ENCODE measurements around the gene UNC45A. TPM values are rescaled to one million over a fixed set of nuclear protein-coding genes. Genes with fewer than 3 reads are reported as not detected.

Gene UNC45A
- total and polyA plus RNA-seq, 2 of the 4 experiments (the other 2 are of a cell fraction): 68.9 to 100 TPM

DNA sequence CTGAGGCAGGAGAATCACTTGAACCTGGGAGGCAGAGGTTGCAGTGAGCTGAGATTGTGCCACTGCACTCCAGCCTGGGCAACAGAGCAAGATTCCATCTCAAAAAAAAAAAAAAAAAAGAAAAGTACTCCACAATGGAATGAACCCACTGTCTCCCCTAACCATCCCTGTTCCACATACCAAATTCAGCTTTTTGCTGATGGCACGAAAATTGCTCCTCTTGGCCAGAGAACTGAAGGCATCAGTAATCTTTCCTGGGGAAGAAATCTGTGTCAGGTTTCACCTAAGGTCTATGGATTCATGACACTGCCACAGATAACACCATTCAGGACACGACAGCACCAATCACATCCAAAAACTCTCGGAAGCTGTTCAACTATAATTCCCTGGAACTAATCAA, 66.1 kb downstream of the UNC45A start:
- no peak overlapping the region for H2BK15ac ChIP-seq (ENCODE audit: low read depth, low read length)
- no peak overlapping the region for H3K27ac ChIP-seq (ENCODE audit: insufficient read depth, low read length)
- no peaks in the 10 kb centered on the region for H3K4me1 ChIP-seq (ENCODE audit: control insufficient read depth, insufficient read depth, low read length)
- no peak overlapping the region for H4K91ac ChIP-seq (ENCODE audit: insufficient read depth, low read depth, low read length)
- H3K14ac ChIP-seq (replicated peaks; ENCODE audit: low read depth, low read length): no peak overlapping the region
- no peak overlapping the region for H2AK9ac ChIP-seq (replicated peaks; ENCODE audit: low read depth, low read length, poor library complexity)
- in situ Hi-C loops (cut with MboI; ENCODE audit: low sequenced_read_pairs) (no loop called here), dilution Hi-C loops (cut with HindIII; ENCODE audit: low sequenced_read_pairs, unreplicated experiment) (no loop called here), intact Hi-C loops (cut with micrococcal nuclease) (no loop called here)
- H4K20me1 ChIP-seq (ENCODE audit: insufficient read depth, low read length): no peaks in the 10 kb centered on the region
- H3K9me3 ChIP-seq (ENCODE audit: control insufficient read depth, insufficient read depth, low read length): no peaks in the 10 kb centered on the region
- H3K9ac ChIP-seq (ENCODE audit: low read depth, low read length): no peak overlapping the region
- H3K36me3 ChIP-seq (ENCODE audit: control insufficient read depth, insufficient read depth, low read length): peaks cover 46% of the 10 kb centered on the region
- no TSS peak for BruUV-seq (replicated peaks)
- POLR2A ChIA-PET (ENCODE audit: unreplicated experiment): no interaction called here
- no peaks in the 10 kb centered on the region for H3K27me3 ChIP-seq (ENCODE audit: control insufficient read depth, insufficient read depth, low read length)
- peaks cover 0 to 8% of the 10 kb centered on the region in 2 experiments for H3K79me1 ChIP-seq (ENCODE audit: low read depth in 1 of 2, low read length in 2 of 2)
- H3K4me3 ChIP-seq (ENCODE audit: insufficient read depth, low read depth, low read length): no peak overlapping the region
- no peak overlapping the region for H2BK5ac ChIP-seq (ENCODE audit: low read depth, low read length, poor library complexity, severe bottlenecking)
- H2BK20ac ChIP-seq (ENCODE audit: low read depth, low read length): no peak overlapping the region
- H3K23ac ChIP-seq (ENCODE audit: low read depth, low read length): no peak overlapping the region
- WGBS, 2 experiments (ENCODE audit: extremely low coverage in 2 of 2, insufficient read length in 1 of 2): 100% methylated on average over 1 of the region's 3 CpGs; no CpG with 5 or more reads in 1 of the 2 experiments
- TF ChIP-seq MAZ (IDR thresholded peaks at IDR 0.05; ENCODE audit: borderline replicate concordance, low read depth, low read length): no peak
- TF ChIP-seq, protein P1, sequence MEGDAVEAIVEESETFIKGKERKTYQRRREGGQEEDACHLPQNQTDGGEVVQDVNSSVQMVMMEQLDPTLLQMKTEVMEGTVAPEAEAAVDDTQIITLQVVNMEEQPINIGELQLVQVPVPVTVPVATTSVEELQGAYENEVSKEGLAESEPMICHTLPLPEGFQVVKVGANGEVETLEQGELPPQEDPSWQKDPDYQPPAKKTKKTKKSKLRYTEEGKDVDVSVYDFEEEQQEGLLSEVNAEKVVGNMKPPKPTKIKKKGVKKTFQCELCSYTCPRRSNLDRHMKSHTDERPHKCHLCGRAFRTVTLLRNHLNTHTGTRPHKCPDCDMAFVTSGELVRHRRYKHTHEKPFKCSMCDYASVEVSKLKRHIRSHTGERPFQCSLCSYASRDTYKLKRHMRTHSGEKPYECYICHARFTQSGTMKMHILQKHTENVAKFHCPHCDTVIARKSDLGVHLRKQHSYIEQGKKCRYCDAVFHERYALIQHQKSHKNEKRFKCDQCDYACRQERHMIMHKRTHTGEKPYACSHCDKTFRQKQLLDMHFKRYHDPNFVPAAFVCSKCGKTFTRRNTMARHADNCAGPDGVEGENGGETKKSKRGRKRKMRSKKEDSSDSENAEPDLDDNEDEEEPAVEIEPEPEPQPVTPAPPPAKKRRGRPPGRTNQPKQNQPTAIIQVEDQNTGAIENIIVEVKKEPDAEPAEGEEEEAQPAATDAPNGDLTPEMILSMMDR (conservative IDR thresholded peaks at IDR 0.05; ENCODE audit: low read depth, low read length): no peak
- no peak for TF ChIP-seq MXI1 (IDR thresholded peaks at IDR 0.05; ENCODE audit: borderline replicate concordance, low read depth, low read length)
- H3K18ac ChIP-seq (ENCODE audit: low read depth, low read length): no peak overlapping the region
- H3K56ac ChIP-seq (ENCODE audit: extremely low read depth, insufficient read depth, low read length): no peak overlapping the region
- CTCF ChIA-PET: no interaction called here
- no peak overlapping the region for H3K4me2 ChIP-seq (ENCODE audit: low read depth, low read length)
- ATAC-seq (ENCODE audit: low read depth) (no peak), DNase-seq (no peak)
- no peak overlapping the region for H2BK120ac ChIP-seq (ENCODE audit: low read depth, low read length)
- no peaks in the 10 kb centered on the region for H3K9me1 ChIP-seq (ENCODE audit: insufficient read depth, low read length)
- H2AK5ac ChIP-seq (ENCODE audit: low read depth, low read length): no peak overlapping the region
- no peak overlapping the region for H2AFZ ChIP-seq (replicated peaks; ENCODE audit: low read length, poor library complexity)
- H3K4ac ChIP-seq (ENCODE audit: low read depth, low read length): no peak overlapping the region
- H4K8ac ChIP-seq (ENCODE audit: low read depth in 2 of 2, low read length in 2 of 2): no peak overlapping the region
- no peak overlapping the region for H4K5ac ChIP-seq (ENCODE audit: low read depth, low read length)

Small RNAs within 50 kb of the gene (microRNA-seq; reads per million reads assigned to microRNA genes)
- not detected for gene RF00019 (ENCODE audit: insufficient read depth, insufficient read length)

Small RNAs within 50 kb of the gene (small RNA-seq; reads per million reads assigned to genes)
- gene RF00019: 0 reads per million in 5 experiments

Other genes with a start within 250 kb of the UNC45A start
- 6.5 and 7.2 TPM in 2 replicates for gene BLM, start 217.9 kb upstream of the UNC45A start, total RNA-seq (2012; rRNA removed)
- 2.3 and 2.5 TPM in 2 replicates for gene BLM, start 217.9 kb upstream of the UNC45A start, polyA plus RNA-seq (2012; rRNA removed)
- 30.8 and 34.8 TPM in 2 replicates for gene FURIN, start 66.7 kb upstream of the UNC45A start, total RNA-seq (2012; rRNA removed)
- 54.3 and 59.5 TPM in 2 replicates for gene FURIN, start 66.7 kb upstream of the UNC45A start, polyA plus RNA-seq (2012; rRNA removed)
- 9.7 and 11.7 TPM in 2 replicates for gene FES, start 50.8 kb upstream of the UNC45A start, total RNA-seq (2012; rRNA removed)
- gene FES, start 50.8 kb upstream of the UNC45A start, polyA plus RNA-seq (2012; rRNA removed): 10.5 and 12.5 TPM in 2 replicates
- gene MAN2A2, start 32.0 kb upstream of the UNC45A start, total RNA-seq (2012; rRNA removed): 3.4 and 6.1 TPM in 2 replicates
- 52.5 and 55.5 TPM in 2 replicates for gene MAN2A2, start 32.0 kb upstream of the UNC45A start, polyA plus RNA-seq (2012; rRNA removed)
- 7.2 and 7.9 TPM in 2 replicates for gene HDDC3, start 2.7 kb upstream of the UNC45A start, total RNA-seq (2012; rRNA removed)
- 10.7 and 10.8 TPM in 2 replicates for gene HDDC3, start 2.7 kb upstream of the UNC45A start, polyA plus RNA-seq (2012; rRNA removed)
- gene RCCD1, start 19.6 kb downstream of the UNC45A start, total RNA-seq (2012; rRNA removed): 3.9 and 4.4 TPM in 2 replicates
- gene RCCD1, start 19.6 kb downstream of the UNC45A start, polyA plus RNA-seq (2012; rRNA removed): 9.9 TPM in 2 replicates
- 148 and 208 TPM in 2 replicates for gene PRC1, start 59.2 kb downstream of the UNC45A start, total RNA-seq (2012; rRNA removed)
- 131 and 132 TPM in 2 replicates for gene PRC1, start 59.2 kb downstream of the UNC45A start, polyA plus RNA-seq (2012; rRNA removed)
- gene VPS33B, start 87.3 kb downstream of the UNC45A start, total RNA-seq (2012; rRNA removed): 7.5 and 9.0 TPM in 2 replicates
- gene VPS33B, start 87.3 kb downstream of the UNC45A start, polyA plus RNA-seq (2012; rRNA removed): 11.3 and 12.3 TPM in 2 replicates
- not detected in 2 replicates for gene SV2B, start 165.0 kb downstream of the UNC45A start, total RNA-seq (2012; rRNA removed)
- not detected in 2 replicates for gene SV2B, start 165.0 kb downstream of the UNC45A start, polyA plus RNA-seq (2012; rRNA removed)

Measured in IMR-90 (cell line).